Sigmoid colon (tissue), 7 donors: Measurements from ENCODE around the gene FRAT1. TPM values are rescaled to one million over a fixed set of nuclear protein-coding genes. Genes with fewer than 3 reads are reported as not detected.

Experiments used
- DNase-seq: peaks from one replicate; pipeline ENCODE4 v3.0.0-alpha.2; 2019
- H3K27ac ChIP-seq, 4 donors: fragments of 200-600 bp; sonication (generic); one replicate each; pipeline ENCODE4 v1.5.1; 2016 to 2019; ENCODE audit warnings: mild to moderate bottlenecking in 1 of 4
- H3K27me3 ChIP-seq, 3 donors: fragments of 200-600 bp; sonication (generic); one replicate each; pipeline ENCODE4 v1.5.1; 2019; ENCODE audit warnings: mild to moderate bottlenecking in 1 of 3
- H3K36me3 ChIP-seq, 4 donors: fragments of 200-600 bp; sonication (generic); one replicate each; pipeline ENCODE4 v1.5.1; 2016 to 2019
- H3K4me1 ChIP-seq, 4 donors: fragments of 200-600 bp; sonication (generic); one replicate each; pipeline ENCODE4 v1.5.1; 2017 to 2019
- H3K4me3 ChIP-seq, 4 donors: fragments of 200-600 bp; sonication (generic); one replicate each; pipeline ENCODE4 v1.5.1; 2017 to 2019; ENCODE audit warnings: mild to moderate bottlenecking in 2 of 4, moderate library complexity in 1 of 4
- H3K9me3 ChIP-seq, 4 donors: fragments of 200-600 bp in 3 of 4; sonication (generic) in 3 of 4; one replicate each; pipeline versions ENCODE4 v1.5.1 to v1.6.1; 2013 to 2019
- CTCF ChIP-seq, 4 experiments: fragments of 450-650 bp in 3 of 4; fragments of 200-600 bp in 1 of 4; IDR thresholded peaks; one replicate each; pipeline ENCODE4 v1.5.1; 2016 to 2019; ENCODE audit warnings: antibody characterized with exemption in 4 of 4, mild to moderate bottlenecking in 3 of 4, moderate library complexity in 2 of 4
- EP300 ChIP-seq, 4 donors: sonication (generic); formaldehyde crosslinking; IDR thresholded peaks; one replicate each; pipeline ENCODE4 v1.6.1; 2017; ENCODE audit warnings: antibody characterized with exemption in 4 of 4
- POLR2A ChIP-seq, 2 donors: fragments of 450-650 bp; IDR thresholded peaks; one replicate each; pipeline ENCODE4 v1.6.1; 2016; ENCODE audit warnings: antibody characterized with exemption in 2 of 2, mild to moderate bottlenecking in 2 of 2, moderate library complexity in 2 of 2
- POLR2AphosphoS5 ChIP-seq, 4 donors: sonication (generic); formaldehyde crosslinking; IDR thresholded peaks; one replicate each; pipeline ENCODE4 v1.6.1; 2017; ENCODE audit warnings: antibody characterized with exemption in 4 of 4
- WGBS, 2 donors: extraction: QIAGEN DNeasy Blood & Tissue Kit; methylation state at CpG; one replicate each; pipeline ENCODE4 v1.1.7; 2013; 5-methylcytosine and 5-hydroxymethylcytosine counted together
- intact Hi-C: fragments of 100-400 bp; cut with DNase I; formaldehyde crosslinking; loops from one replicate; pipeline ENCODE4 v1.15.1; 2023
- polyA plus RNA-seq, 3 donors: library from polyadenylated mRNA; stranded (reverse); fragments of 200-250 nt; gene quantifications; one replicate each; pipeline ENCODE4 v1.2.3, GENCODE V29; 2013
- total RNA-seq, 4 donors: library from RNA; depleted of rRNA; stranded (reverse); fragments of >200 nt; gene quantifications; one replicate each; pipeline ENCODE4 v1.1.0, GENCODE V29; 2016
- donor health status: healthy with polysubstance abuse.
- donor health status: Bipolar disorder and iron deficiency.
- donor health status: healthy.

The FRAT1 gene
- total and polyA plus RNA-seq, 7 donors, result 2.8 to 7.1 (median 5.0) TPM

- Histone ChIP-seq H3K27ac (no peak overlapping the region), H3K27me3 (no peaks in the 10 kb centered on the region), H3K36me3 (peaks cover 0 to 3% (median 0%) of the 10 kb centered on the region in 4 donors), H3K9me3 (no peaks in the 10 kb centered on the region), H3K4me3 (no peak overlapping the region), H3K4me1 (peaks cover 0 to 25% (median 19%) of the 10 kb centered on the region in 4 donors)
- TF ChIP-seq CTCF (IDR thresholded peaks at IDR 0.05) (no peak), POLR2A (IDR thresholded peaks at IDR 0.05) (no peak), POLR2AphosphoS5 (IDR thresholded peaks at IDR 0.05) (no peak), EP300 (IDR thresholded peaks at IDR 0.05) (no peak)
- intact Hi-C loops, result no loop called here
- no peak for DNase-seq
- WGBS, 2 donors, result 86 to 89% methylated on average over 4 of the region's 4 CpGs
These were observed 4.4 kb downstream of the FRAT1 start for GRCh38 chr10:97323501-97323900.

- no peaks in the 10 kb centered on the region for H3K27me3 ChIP-seq
- intact Hi-C loops, result no loop called here
- DNase-seq, result no peak
- peaks cover 0 to 27% (median 24%) of the 10 kb centered on the region in 4 donors for H3K4me1 ChIP-seq
- peaks cover 0 to 14% (median 0%) of the 10 kb centered on the region in 4 donors for H3K36me3 ChIP-seq
- no peak overlapping the region for H3K4me3 ChIP-seq
- no peak overlapping the region for H3K27ac ChIP-seq
- TF ChIP-seq EP300 (IDR thresholded peaks at IDR 0.05) (no peak), POLR2AphosphoS5 (IDR thresholded peaks at IDR 0.05) (no peak), CTCF (IDR thresholded peaks at IDR 0.05) (no peak), POLR2A (IDR thresholded peaks at IDR 0.05) (no peak)
- WGBS, 2 donors, result 85 to 93% methylated on average over 9 of the region's 9 CpGs
- no peaks in the 10 kb centered on the region for H3K9me3 ChIP-seq
These were observed 6.7 kb downstream of the FRAT1 start for GRCh38 chr10:97325754-97326153.

DNA sequence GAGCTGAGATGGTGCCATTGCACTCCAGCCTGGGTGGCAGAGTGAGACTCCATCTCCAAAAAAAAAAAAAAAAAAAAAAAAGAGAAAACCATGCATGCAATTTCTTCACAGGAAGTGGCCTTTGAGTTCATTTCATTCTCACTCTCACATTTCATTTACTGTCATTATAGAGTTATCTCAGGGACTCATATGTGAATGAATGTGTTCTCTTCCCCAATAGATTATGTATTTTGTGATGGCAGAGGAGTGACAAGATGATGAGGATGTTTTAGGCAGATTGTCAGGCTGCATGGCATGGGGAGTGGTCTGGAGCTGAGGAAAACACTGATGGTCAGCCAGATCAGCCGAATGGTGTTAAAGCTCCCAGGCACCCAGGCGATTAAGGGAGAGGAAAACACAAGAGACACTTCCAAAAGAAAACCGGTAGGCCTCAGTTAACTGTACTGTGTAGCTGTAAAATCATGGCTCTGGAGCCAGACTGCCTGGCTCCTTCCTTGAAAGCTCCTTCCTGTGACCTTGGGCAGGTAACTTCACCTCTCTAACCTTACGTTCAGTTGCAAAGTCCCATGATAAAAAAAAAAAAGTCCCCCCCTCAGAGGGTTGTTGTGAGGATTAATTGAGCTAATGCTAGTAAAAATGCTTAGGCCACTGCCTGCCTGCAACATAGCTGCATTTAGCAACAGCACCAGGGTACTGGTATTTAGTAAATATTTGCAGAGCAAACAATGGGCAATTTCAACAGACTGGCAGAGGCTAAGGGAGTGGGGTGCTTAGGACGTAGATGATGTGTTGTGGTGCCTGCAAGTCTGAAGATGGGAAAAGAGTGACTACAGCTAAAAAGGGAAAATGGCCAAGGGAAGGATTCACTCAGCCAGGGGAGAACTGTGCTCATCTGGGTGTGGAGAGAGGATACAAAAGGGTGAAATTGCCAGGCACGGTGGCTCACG lies 8.6 kb downstream of the FRAT1 start:
- peaks cover 0 to 34% (median 30%) of the 10 kb centered on the region in 4 donors for H3K4me1 ChIP-seq
- no peak for TF ChIP-seq EP300 (IDR thresholded peaks at IDR 0.05)
- TF ChIP-seq POLR2A (IDR thresholded peaks at IDR 0.05), result no peak
- intact Hi-C loops, result no loop called here
- no peak for DNase-seq
- H3K9me3 ChIP-seq, result no peaks in the 10 kb centered on the region
- H3K4me3 ChIP-seq, result no peak overlapping the region
- peaks cover 0 to 14% (median 0%) of the 10 kb centered on the region in 4 donors for H3K36me3 ChIP-seq
- H3K27ac ChIP-seq, result no peak overlapping the region
- 24 to 65% methylated on average over 7 of the region's 7 CpGs for WGBS, 2 donors
- H3K27me3 ChIP-seq, result no peaks in the 10 kb centered on the region

DNA sequence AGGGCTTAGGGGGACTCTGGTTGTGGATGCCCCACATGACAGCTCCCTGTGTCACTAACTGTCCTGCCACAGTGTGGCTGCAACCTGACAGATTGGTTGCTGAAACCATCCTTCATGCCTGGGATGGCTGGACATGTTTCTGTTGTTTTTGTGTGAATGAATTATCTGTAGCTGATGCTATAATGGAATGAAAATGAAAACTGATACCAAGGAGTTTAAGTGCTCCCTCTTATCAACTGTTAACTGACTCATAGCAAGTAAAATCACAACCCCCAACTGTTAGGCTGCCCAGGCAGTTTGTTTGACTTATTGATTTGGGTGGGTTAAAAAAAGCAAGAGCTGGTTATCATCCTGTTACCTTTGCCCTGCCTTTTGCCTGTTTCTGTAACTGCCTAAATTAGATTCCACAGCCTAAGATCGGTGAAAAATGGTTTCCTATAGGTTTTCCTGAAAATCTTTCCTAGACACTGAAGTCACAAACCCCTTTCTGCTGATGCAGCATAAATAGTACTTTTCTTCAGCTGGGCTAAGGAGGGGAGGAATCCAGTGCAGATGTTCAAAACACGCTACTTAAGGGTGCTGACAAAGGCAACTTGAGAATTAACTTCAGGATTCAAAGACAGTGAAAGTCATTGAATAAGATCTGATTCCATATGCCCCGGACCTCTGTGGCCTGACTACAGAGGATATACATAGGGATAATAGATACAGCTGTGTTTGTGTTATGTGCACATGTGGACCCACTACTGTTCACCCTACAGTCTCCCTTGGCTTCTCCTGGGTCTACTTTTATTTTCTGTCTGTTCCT lies 9.8 kb downstream of the FRAT1 start:
- DNase-seq, result no peak
- intact Hi-C loops, result no loop called here
- H3K9me3 ChIP-seq, result no peaks in the 10 kb centered on the region
- peaks cover 0 to 14% (median 0%) of the 10 kb centered on the region in 4 donors for H3K36me3 ChIP-seq
- H3K4me3 ChIP-seq, result no peak overlapping the region
- 47 to 80% methylated on average over 3 of the region's 3 CpGs for WGBS, 2 donors
- H3K4me1 ChIP-seq, result peaks cover 0 to 41% (median 34%) of the 10 kb centered on the region in 4 donors
- peak overlapping the region in 2 of 4 donors; percentile 5 to 95 for H3K27ac ChIP-seq
- no peaks in the 10 kb centered on the region for H3K27me3 ChIP-seq
- TF ChIP-seq EP300 (IDR thresholded peaks at IDR 0.05) (no peak), CTCF (IDR thresholded peaks at IDR 0.05) (no peak), POLR2AphosphoS5 (IDR thresholded peaks at IDR 0.05) (no peak), POLR2A (IDR thresholded peaks at IDR 0.05) (no peak)

- TF ChIP-seq CTCF (IDR thresholded peaks at IDR 0.05), result no peak
- no peak for TF ChIP-seq EP300 (IDR thresholded peaks at IDR 0.05)
- TF ChIP-seq POLR2AphosphoS5 (IDR thresholded peaks at IDR 0.05), result no peak
- TF ChIP-seq POLR2A (IDR thresholded peaks at IDR 0.05), result no peak
- Histone ChIP-seq H3K4me1 (peaks cover 0 to 42% (median 34%) of the 10 kb centered on the region in 4 donors), H3K36me3 (peaks cover 0 to 14% (median 0%) of the 10 kb centered on the region in 4 donors), H3K9me3 (no peaks in the 10 kb centered on the region), H3K27ac (peak overlapping the region in 1 of 4 donors; percentile 95), H3K27me3 (no peaks in the 10 kb centered on the region), H3K4me3 (no peak overlapping the region)
- WGBS, 2 donors, result 67 to 89% methylated on average over 5 of the region's 5 CpGs
- intact Hi-C loops, result loop anchor here (5.0 kb wide), 1 partner anchor 73 kb away; the partner anchor contains the start of gene RRP12
- DNase-seq, result no peak
These were observed 10.7 kb downstream of the FRAT1 start for GRCh38 chr10:97329766-97330165.
